ENCODE data around the gene ATP7A. TPM values are rescaled to one million over a fixed set of nuclear protein-coding genes. Genes with fewer than 3 reads are reported as not detected.

Gene ATP7A
- polyA plus RNA-seq, 2 of the 4 experiments (the other 2 are of a cell fraction), result 6.5 to 12.2 TPM

- no peak for FAIRE-seq
- POLR2A ChIA-PET, result no interaction called here
These were observed 36.1 kb downstream of the ATP7A start for GRCh38 chrX:77946571-77946970.

DNA sequence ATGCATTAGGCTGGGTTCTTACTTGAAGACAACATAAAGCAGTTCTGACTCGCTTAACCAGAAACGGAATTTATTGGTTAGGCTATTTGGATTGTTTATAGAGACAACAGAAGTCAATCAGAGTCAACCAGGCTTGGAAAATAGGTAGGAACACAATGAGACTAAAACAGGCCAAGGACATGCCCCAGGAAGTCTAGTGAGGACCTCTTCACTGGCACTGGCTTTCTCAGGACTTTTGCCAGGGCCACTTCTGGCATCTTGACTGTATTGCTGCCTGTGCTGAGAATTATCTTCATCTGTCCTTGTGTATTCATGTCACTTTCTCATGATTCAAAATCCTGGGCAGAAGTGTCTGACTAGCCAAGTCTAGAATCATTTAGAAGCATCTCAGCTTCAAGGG lies 39.3 kb downstream of the ATP7A start:
- Histone ChIP-seq H3K27ac (0 out of 6 replicates have a peak overlapping the region, but pooled peaks of 1 of the 2 experiments have one; percentile 19), H3K9me3 (no peaks in the 10 kb centered on the region), H3K4me2 (no peak overlapping the region), H3K4me1 (peaks cover 30% of the 10 kb centered on the region), H3K4me3 (no peak overlapping the region)
- ChIA-PET POLR2A (no interaction called here), CTCF (interaction anchor here (1.2 kb wide), 1 partner anchor 75 kb away, joined by 3 read pairs; no protein-coding TSS in a partner anchor)
- TF ChIP-seq CBX2 (IDR thresholded peaks at IDR 0.05; ENCODE audit: borderline replicate concordance, low read depth) (no peak), RAD21 (conservative IDR thresholded peaks at IDR 0.05 in 1 of 2, IDR thresholded peaks at IDR 0.05 in 1 of 2) (no peak), RCOR1 (IDR thresholded peaks at IDR 0.05; ENCODE audit: low read depth, low read length) (no peak), TP53 (CRISPR knock-in tag; IDR thresholded peaks at IDR 0.05) (no peak), MAX (IDR thresholded peaks at IDR 0.05) (no peak), RARB (CRISPR knock-in tag; IDR thresholded peaks at IDR 0.05) (no peak), FOSB (CRISPR knock-in tag; IDR thresholded peaks at IDR 0.05) (no peak), CBX8 (IDR thresholded peaks at IDR 0.05) (no peak), SREBF2 (IDR thresholded peaks at IDR 0.05) (no peak), RFX5 (IDR thresholded peaks at IDR 0.05) (no peak), JUNB (IDR thresholded peaks at IDR 0.05) (no peak), POLR2A (IDR thresholded peaks at IDR 0.05; ENCODE audit: low read length) (no peak), ZFP36 (IDR thresholded peaks at IDR 0.05; ENCODE audit: borderline replicate concordance, partially characterized antibody) (no peak)
- ATAC-seq (no peak), DNase-seq (ENCODE audit: low read depth in 1 of 2, low spot score in 1 of 2) (no peak), FAIRE-seq (peak; percentile 61)
- WGBS (ENCODE audit: missing lambda C conversion rate), result 86% methylated on average over 2 of the region's 2 CpGs

More at GRCh38 chrX:77946571-77946970, 36.1 kb downstream of the ATP7A start:
- Histone ChIP-seq H3K4me1 (peaks cover 17% of the 10 kb centered on the region; the same call in 1 of the 3 replicates), H3K27ac (no peak overlapping the region), H3K4me3 (no peak overlapping the region), H3K4me2 (no peak overlapping the region), H3K9me3 (no peaks in the 10 kb centered on the region)
- no peak for TF ChIP-seq HOXA7 (CRISPR knock-in tag; IDR thresholded peaks at IDR 0.05)
- TF ChIP-seq ZFP36 (IDR thresholded peaks at IDR 0.05; ENCODE audit: borderline replicate concordance, partially characterized antibody), result peak; percentile 15
- no peak for TF ChIP-seq SREBF2 (IDR thresholded peaks at IDR 0.05)
- TF ChIP-seq, protein P1, sequence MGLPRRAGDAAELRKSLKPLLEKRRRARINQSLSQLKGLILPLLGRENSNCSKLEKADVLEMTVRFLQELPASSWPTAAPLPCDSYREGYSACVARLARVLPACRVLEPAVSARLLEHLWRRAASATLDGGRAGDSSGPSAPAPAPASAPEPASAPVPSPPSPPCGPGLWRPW (IDR thresholded peaks at IDR 0.05), result no peak
- CTCF ChIA-PET, result interaction anchor here (0.6 kb wide), 2 partner anchors 13 to 1714 kb away, joined by 3 read pairs; no protein-coding TSS in a partner anchor
- WGBS (ENCODE audit: missing lambda C conversion rate), result 94% methylated on average over 2 of the region's 2 CpGs
- DNase-seq (ENCODE audit: low read depth in 1 of 2, low spot score in 1 of 2) (no peak), ATAC-seq (no peak)

- TF ChIP-seq HDAC2 (IDR thresholded peaks at IDR 0.05) (no peak), ESRRA (IDR thresholded peaks at IDR 0.05; ENCODE audit: borderline replicate concordance, low read length) (no peak), MAX (IDR thresholded peaks at IDR 0.05) (no peak), HOXA7 (CRISPR knock-in tag; IDR thresholded peaks at IDR 0.05) (no peak), NPAS2 (CRISPR knock-in tag; IDR thresholded peaks at IDR 0.05; ENCODE audit: borderline replicate concordance) (no peak), EHF (CRISPR knock-in tag; IDR thresholded peaks at IDR 0.05) (no peak), CHD2 (IDR thresholded peaks at IDR 0.05; ENCODE audit: low read length, partially characterized antibody) (no peak), JUN (IDR thresholded peaks at IDR 0.05) (no peak), POLR2A (IDR thresholded peaks at IDR 0.05; ENCODE audit: low read length) (no peak), CBX8 (IDR thresholded peaks at IDR 0.05) (no peak), EP300 (IDR thresholded peaks at IDR 0.05) (no peak)
- TF ChIP-seq, protein P1 (IDR thresholded peaks at IDR 0.05), result no peak
- no peaks in the 10 kb centered on the region for H3K9me3 ChIP-seq
- no peak overlapping the region for H3K4me3 ChIP-seq
- ChIA-PET CTCF (no interaction called here), POLR2A (no interaction called here)
- FAIRE-seq, result peak; percentile 51
- H3K4me1 ChIP-seq, result peaks cover 32% of the 10 kb centered on the region
- no peak for DNase-seq (ENCODE audit: low read depth in 1 of 2, low spot score in 1 of 2)
- no peak for ATAC-seq
- no peak overlapping the region for H3K27ac ChIP-seq
- no peak overlapping the region for H3K4me2 ChIP-seq
- 96% methylated on average over 1 of the region's 1 CpG for WGBS (ENCODE audit: missing lambda C conversion rate)
These were observed 41.7 kb downstream of the ATP7A start for GRCh38 chrX:77952173-77952572.
